Upper lobe of left lung (tissue), 4 donors: ENCODE results near the gene RRM1.

Source experiments
- CTCF ChIP-seq, 6 experiments: fragments of 450-650 bp in 4 of 6; fragments of 200-600 bp in 2 of 6; sonication (generic) in 2 of 6; IDR thresholded peaks; one replicate each; pipeline ENCODE4 v1.5.1; 2016 to 2019; ENCODE audit warnings: antibody characterized with exemption in 6 of 6
- EP300 ChIP-seq, 4 donors: sonication (generic); formaldehyde crosslinking; IDR thresholded peaks; one replicate each; pipeline ENCODE4 v1.5.1; 2017; ENCODE audit warnings: antibody characterized with exemption in 4 of 4, control low read depth in 2 of 4
- POLR2AphosphoS5 ChIP-seq, 2 donors: sonication (generic); formaldehyde crosslinking; IDR thresholded peaks; one replicate each; pipeline ENCODE4 v1.5.1; 2017; ENCODE audit warnings: antibody characterized with exemption in 2 of 2

- TF ChIP-seq POLR2AphosphoS5 (IDR thresholded peaks at IDR 0.05), result no peak
- no peak for TF ChIP-seq CTCF (IDR thresholded peaks at IDR 0.05)
- TF ChIP-seq EP300 (IDR thresholded peaks at IDR 0.05), result no peak
Measured at GRCh38 chr11:4083198-4083597, 11.4 kb upstream of the RRM1 start.
